IPS DF 4.7 (cell line): ENCODE results near the gene GALC.
A peak's percentile ranks its signal among the peaks of the same experiment; 100 is the strongest.

Experiments used
- DNase-seq: peaks from one replicate; pipeline ENCODE4 v3.0.0-alpha.2; 2013; ENCODE audit warnings: low spot score; ENCODE audit errors: extremely low read depth

Gene GALC

GRCh38 chr14:87960013-87960787, 32.8 kb downstream of the GALC start:
- no peak for DNase-seq

DNA sequence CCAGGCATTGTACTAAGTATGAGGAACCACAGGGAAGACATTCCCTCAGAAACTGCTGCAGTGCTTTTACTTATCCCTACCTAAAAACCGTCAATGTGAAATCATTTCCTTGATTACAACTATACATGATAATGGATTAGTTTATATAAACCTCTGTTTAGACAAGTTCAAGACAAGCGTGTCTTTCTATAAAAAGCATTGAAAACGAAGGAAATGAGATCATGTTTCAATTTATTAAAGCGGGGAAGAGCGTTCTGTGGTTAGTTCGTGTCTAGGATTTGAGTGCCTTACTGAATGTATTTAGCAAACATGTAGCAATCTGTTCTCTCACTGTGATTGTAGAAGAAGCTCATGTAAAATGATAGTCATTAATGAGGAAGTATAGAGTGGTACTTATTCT, 37.5 kb downstream of the GALC start:
- no peak for DNase-seq

- no peak for DNase-seq
Measured at GRCh38 chr14:87952307-87953094, 40.5 kb downstream of the GALC start.

DNA sequence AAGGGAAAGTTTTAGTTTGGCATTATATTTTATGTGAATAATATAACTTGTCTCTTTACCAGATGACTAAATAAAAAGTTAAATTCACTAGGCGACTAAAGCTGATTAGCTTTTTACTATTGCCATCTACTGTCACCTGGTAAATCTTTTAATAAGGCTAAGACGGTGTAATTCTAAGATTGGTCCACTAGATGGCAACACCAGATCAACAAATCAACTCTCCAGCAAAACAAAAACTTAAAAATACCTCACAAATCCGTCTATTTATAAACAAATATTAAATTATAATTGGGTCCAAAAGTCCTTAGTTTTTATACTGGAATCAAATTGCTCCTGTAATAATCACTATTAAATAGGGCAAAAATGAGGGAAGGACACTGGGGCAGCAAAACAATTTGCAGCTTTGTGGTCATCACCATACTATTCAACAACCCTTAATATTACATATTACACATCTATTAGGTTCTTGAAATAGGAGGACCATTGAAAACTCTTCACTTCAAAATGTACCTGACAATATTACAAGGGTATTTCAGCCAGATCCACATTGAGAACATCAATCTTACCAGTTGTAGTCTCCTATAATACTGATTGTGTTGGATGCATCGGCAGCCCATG, 47.9 kb downstream of the GALC start:
- no peak for DNase-seq

DNA sequence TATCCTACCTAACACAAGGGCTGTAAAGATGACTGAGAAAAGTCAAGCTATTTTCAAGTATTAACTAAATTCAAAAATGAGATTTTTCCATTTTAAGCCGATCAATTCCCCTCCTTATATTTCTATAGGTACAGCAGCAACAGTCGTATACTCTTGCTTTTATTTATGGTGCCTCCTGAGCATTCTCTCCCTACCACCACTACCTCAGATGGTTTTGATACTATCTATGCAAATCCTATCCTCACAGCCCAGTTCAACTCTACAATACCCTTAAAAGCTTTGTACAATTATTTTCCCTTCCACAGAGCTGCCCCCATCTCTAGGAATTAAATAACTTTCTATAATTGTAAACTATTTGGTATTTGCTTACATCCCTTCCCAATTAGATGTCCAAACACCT, 52.1 kb downstream of the GALC start:
- DNase-seq, result no peak

DNA sequence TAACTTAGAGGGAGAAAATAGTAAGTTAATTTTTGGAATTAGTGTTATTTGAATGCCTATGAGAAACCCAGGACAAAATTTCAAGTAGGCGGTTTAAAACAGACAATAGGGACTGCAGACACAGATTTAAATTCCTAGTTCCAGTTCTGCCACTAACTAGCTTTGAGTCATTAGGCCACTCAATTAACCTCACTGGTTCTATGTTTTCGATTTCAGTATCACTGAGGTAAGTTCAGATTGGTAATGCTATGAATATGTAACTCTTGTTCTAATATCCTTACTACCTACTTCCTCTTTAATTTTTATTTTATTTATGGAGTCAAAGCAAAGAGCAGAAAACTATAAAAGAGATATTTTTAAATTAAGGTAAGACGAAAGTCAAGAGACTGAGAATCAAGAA, 52.6 kb downstream of the GALC start:
- DNase-seq, result no peak

DNA sequence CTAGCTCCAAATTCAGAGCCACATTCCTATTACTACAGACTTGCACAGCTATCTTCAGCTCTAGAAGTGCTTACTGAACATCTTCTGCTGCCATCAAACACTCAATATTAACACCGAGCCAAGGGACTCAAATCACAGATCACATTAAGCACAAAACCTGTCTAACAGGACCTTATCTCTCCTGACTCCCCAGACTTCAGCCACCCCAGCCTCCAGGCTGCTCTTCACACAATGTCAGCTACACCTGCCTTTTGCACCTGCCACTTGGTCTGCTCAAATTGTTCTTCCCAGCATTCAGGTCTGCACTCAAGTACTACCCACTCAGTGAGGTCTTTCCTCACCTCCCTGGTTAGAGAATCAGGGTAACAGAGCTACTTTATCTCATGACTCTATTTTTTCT, 57.1 kb downstream of the GALC start:
- no peak for DNase-seq

GRCh38 chr14:87935081-87935828, 57.7 kb downstream of the GALC start:
- no peak for DNase-seq

DNA sequence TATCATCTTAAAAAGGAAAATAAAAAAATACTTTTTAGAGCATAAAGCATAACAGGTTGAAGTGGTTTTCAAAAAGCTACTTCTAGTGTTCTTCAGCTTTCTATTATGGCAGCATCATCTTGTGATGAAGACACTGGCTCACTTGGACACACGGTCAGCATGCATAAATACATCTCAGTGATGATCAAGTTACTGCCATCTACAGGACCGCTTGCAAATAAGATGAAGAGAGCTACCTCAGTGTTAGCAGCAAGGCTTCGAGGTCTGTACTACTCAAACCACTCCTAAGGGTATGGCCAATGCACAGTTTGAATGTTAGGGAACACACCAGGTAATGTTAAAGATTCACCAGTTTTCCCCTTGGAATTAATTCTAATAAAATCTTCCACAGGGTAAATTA, 58.8 kb downstream of the GALC start:
- no peak for DNase-seq

DNA sequence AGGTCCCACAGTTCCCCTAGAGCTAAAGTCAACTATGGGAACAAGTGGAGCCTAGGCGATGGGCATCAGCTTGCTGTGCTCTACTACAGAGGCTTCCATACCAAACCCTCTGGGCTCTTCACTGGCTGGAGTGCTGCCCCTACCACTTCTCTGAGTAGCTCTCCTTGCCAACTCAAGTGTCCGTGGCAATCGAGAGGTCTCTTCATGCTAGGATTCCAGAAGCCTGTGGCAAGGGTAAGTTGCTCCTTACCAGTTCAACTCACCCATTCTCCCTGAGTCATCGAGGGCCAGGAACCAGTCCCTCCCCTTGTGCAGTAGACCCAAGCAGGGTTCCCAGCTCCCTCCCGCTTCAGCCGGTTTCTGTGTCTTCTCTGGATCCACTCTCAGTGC, 76.1 kb downstream of the GALC start:
- no peak for DNase-seq

- no peak for DNase-seq
Measured at GRCh38 chr14:87916103-87916885, 76.7 kb downstream of the GALC start.

DNA sequence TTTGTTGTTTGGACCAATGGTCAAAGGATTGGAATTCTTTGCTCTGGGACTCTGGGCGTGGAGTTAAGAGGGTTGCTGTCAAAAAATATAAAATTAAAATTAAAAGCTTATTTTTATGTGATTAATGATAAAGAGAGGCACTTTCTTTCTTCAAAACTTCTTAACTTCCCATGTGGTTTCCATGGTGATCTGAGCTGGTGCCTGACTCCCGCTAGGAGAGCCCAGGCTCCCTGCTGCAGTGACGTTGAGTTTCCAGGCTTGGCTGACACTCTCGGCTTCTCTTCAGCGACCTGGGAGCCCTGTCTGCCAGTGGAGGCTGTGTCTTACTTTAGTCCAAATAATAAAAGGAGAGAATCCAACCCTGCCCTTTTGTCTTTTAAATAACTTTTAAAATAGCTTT, 84.4 kb downstream of the GALC start:
- DNase-seq, result no peak

DNA sequence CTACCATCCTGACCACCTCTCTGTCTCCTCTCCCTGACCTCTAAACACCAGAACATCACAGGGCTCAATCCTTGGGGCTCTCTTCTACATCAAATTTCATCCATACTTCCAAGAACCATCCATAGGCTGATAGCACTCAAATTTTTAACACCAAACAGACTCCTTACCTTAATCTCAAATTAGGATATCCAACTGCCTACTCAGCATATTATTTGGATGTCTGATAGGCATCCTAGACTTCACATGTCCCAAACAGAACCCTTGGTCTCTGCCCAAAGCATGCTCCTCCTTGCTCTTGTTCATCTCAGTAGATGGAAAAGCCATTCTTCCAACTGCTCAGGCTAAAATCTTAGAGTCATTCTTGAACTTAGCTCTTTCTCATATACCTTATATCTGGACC, 91.3 kb downstream of the GALC start:
- DNase-seq, result no peak

GRCh38 chr14:87901236-87901635, 91.7 kb downstream of the GALC start:
- no peak for DNase-seq

DNA sequence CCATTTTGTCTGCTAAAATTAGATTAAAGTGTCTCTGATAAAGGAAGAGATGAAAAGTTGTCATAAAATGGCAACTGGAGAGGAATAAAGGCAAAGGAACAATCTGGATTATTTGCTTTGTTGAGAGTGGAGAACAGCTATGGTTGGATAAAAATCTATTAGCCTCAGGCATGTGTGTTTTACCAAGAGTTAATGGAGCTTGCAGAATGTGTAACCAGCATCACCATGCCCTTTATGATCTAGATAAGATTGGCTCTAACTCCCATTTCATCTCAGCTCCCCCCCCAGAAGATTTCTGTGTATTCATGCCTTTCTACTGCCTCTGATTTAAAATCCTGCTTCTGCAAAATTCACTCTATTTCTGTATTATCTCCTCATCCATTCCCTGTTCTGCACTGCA, 93.8 kb downstream of the GALC start:
- no peak for DNase-seq

DNA sequence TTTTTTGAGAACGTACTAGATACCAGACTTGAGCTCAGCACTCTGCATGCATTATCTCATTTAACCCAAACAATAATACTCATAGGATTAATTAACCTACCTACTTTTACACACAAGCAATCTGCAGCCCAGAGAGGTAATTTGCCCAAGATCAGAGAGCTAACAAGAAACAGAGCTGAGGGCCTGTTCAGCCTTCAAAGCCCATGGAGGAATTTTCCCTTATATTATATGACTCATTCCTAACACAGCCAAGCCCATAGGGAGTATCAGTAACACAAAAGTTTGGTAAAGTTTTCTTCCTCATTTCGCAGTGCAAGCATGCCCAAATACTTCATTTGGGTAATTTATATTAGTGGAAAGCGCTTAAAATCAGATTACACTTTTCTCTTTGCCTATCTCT, 94.7 kb downstream of the GALC start:
- no peak for DNase-seq

GRCh38 chr14:87896393-87897380, 96.3 kb downstream of the GALC start:
- peak; percentile 22 for DNase-seq

GRCh38 chr14:87894920-87895319, 98.1 kb downstream of the GALC start:
- no peak for DNase-seq

DNA sequence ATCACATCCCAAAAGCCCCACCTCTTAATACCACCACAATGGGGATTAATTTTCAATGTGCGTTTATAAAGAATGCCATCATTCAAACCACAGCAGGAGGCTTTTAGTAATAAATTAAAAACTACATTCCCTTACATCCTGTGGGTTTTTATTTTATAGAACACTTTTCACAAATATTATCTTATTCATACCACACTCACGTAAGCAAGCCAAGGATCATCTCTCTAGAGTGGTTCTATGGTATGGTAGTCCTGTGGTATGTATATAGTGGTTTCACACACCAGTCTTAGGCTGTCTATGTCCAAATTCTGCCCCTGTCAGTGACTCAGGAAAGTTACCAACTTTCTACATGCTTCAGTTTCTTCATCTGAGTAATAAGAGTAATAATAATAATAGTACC, 100.2 kb downstream of the GALC start:
- DNase-seq, result no peak
